ENCODE results near the gene TMEM140. TPM values are rescaled to one million over a fixed set of nuclear protein-coding genes. Genes with fewer than 3 reads are reported as not detected.

TMEM140 gene
- total and polyA plus RNA-seq, 2 of the 13 experiments (the other 11 are each of a cell fraction or from before 2014, with no cell fraction given): 9.2 to 21.7 TPM

DNA sequence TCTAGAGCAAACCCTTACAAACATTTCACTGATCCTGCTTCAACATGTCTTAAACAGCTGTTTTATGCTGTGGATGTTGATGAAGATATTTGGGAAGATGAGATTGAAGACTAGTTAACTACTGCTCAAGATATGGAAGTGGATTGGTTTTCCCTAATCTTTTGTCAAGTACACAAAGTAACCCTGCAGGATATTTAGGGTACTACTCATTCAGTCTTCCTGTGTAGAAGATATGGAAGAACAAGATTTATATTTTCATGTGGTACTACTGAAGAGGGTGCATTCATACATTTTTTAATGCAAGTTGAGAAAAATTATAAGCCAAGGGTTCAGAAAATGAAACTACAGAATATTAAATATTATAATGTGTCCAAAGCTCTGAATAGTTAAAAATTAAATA is 18.3 kb upstream of the TMEM140 start:
- H3K36me3 ChIP-seq (replicated peaks in 1 of 2; ENCODE audit: control insufficient read depth in 1 of 2, insufficient read depth in 2 of 2, low read length in 2 of 2): no peaks in the 10 kb centered on the region
- H3K4me2 ChIP-seq (ENCODE audit: low read depth, low read length): no peak overlapping the region
- H2AFZ ChIP-seq (ENCODE audit: low read length): no peak overlapping the region
- peaks cover 11% of the 10 kb centered on the region; the same call in 1 of the 2 replicates for H3K9me3 ChIP-seq (ENCODE audit: low read length)
- H3K9ac ChIP-seq (ENCODE audit: insufficient read depth, low read depth, low read length): no peak overlapping the region
- ChIA-PET POLR2A (no interaction called here), CTCF (ENCODE audit: low intra/inter-chr PET ratio, low total read pairs) (no interaction called here)
- DNase-seq (ENCODE audit: low spot score) (no peak), FAIRE-seq (no peak), ATAC-seq (no peak)
- in situ Hi-C loops (cut with HindIII; ENCODE audit: extremely low pct_ligation_motif_present, low pct_unique_long_range_greater_than_20kb) (no loop called here), intact Hi-C loops (cut with micrococcal nuclease; ENCODE audit: unreplicated experiment) (no loop called here)
- no peak overlapping the region for H3K4me3 ChIP-seq (replicated peaks in 1 of 3; ENCODE audit: insufficient read depth in 1 of 3, low read depth in 2 of 3, low read length in 3 of 3)
- TF ChIP-seq RXRA (CRISPR knock-in tag; IDR thresholded peaks at IDR 0.05) (no peak), ZNF780A (CRISPR knock-in tag; IDR thresholded peaks at IDR 0.05) (no peak), YEATS4 (CRISPR knock-in tag; IDR thresholded peaks at IDR 0.05; ENCODE audit: borderline replicate concordance) (no peak), ZNF841 (CRISPR knock-in tag; IDR thresholded peaks at IDR 0.05; ENCODE audit: borderline replicate concordance) (no peak), ZNF501 (CRISPR knock-in tag; IDR thresholded peaks at IDR 0.05) (no peak), PLRG1 (conservative IDR thresholded peaks at IDR 0.05) (no peak), THAP7 (CRISPR knock-in tag; IDR thresholded peaks at IDR 0.05) (no peak), RFX3 (CRISPR knock-in tag; IDR thresholded peaks at IDR 0.05) (no peak)
- TF ChIP-seq, protein P1, sequence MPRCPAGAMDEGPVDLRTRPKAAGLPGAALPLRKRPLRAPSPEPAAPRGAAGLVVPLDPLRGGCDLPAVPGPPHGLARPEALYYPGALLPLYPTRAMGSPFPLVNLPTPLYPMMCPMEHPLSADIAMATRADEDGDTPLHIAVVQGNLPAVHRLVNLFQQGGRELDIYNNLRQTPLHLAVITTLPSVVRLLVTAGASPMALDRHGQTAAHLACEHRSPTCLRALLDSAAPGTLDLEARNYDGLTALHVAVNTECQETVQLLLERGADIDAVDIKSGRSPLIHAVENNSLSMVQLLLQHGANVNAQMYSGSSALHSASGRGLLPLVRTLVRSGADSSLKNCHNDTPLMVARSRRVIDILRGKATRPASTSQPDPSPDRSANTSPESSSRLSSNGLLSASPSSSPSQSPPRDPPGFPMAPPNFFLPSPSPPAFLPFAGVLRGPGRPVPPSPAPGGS (CRISPR knock-in tag; IDR thresholded peaks at IDR 0.05): no peak
- TF ChIP-seq, protein P2, sequence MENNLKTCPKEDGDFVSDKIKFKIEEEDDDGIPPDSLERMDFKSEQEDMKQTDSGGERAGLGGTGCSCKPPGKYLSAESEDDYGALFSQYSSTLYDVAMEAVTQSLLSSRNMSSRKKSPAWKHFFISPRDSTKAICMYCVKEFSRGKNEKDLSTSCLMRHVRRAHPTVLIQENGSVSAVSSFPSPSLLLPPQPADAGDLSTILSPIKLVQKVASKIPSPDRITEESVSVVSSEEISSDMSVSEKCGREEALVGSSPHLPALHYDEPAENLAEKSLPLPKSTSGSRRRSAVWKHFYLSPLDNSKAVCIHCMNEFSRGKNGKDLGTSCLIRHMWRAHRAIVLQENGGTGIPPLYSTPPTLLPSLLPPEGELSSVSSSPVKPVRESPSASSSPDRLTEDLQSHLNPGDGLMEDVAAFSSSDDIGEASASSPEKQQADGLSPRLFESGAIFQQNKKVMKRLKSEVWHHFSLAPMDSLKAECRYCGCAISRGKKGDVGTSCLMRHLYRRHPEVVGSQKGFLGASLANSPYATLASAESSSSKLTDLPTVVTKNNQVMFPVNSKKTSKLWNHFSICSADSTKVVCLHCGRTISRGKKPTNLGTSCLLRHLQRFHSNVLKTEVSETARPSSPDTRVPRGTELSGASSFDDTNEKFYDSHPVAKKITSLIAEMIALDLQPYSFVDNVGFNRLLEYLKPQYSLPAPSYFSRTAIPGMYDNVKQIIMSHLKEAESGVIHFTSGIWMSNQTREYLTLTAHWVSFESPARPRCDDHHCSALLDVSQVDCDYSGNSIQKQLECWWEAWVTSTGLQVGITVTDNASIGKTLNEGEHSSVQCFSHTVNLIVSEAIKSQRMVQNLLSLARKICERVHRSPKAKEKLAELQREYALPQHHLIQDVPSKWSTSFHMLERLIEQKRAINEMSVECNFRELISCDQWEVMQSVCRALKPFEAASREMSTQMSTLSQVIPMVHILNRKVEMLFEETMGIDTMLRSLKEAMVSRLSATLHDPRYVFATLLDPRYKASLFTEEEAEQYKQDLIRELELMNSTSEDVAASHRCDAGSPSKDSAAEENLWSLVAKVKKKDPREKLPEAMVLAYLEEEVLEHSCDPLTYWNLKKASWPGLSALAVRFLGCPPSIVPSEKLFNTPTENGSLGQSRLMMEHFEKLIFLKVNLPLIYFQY (CRISPR knock-in tag; IDR thresholded peaks at IDR 0.05; ENCODE audit: borderline replicate concordance): no peak
- BruUV-seq (replicated peaks): no TSS peak
- H3K4me1 ChIP-seq (ENCODE audit: insufficient read depth, low read length): 0 out of 2 replicates have a peak, but pooled peaks cover 6% of the 10 kb centered on the region
- no peaks in the 10 kb centered on the region for H4K20me1 ChIP-seq (ENCODE audit: insufficient read depth, low read length)
- H3K27me3 ChIP-seq (ENCODE audit: control insufficient read depth in 1 of 2, insufficient read depth in 2 of 2, low read length in 2 of 2): no peaks in the 10 kb centered on the region
- H3K79me2 ChIP-seq (ENCODE audit: insufficient read depth, low read length): no peaks in the 10 kb centered on the region
- H3K27ac ChIP-seq (ENCODE audit: extremely low read length, insufficient read depth, low read length): no peak overlapping the region
